IMR-90 (cell line): Measurements from ENCODE around the gene GPC5. TPM values are rescaled to one million over a fixed set of nuclear protein-coding genes. Genes with fewer than 3 reads are reported as not detected.

ENCODE experiments used
- ATAC-seq: fragments of 200-7000 bp; cut with Tn5 transposase; 2 replicates; pipeline ENCODE4 v1.9.1; 2020; ENCODE audit warnings: low read depth, mild to moderate bottlenecking, moderate library complexity
- BruUV-seq: library from RNA; stranded (reverse); fragments of 400-500 nt; replicated peaks from 2 replicates; lab custom pipeline; 2021; lab: Mats Ljungman, UMichigan
- CTCF ChIA-PET: fragments of 300-600 bp; formaldehyde crosslinking; extraction: SDS; loops from one replicate; lab custom pipeline; 2021; ENCODE audit warnings: antibody characterized with exemption; lab: Yijun Ruan, JAX
- POLR2A ChIA-PET: fragments of 300-600 bp; sonication (Branson Sonifier 250); formaldehyde crosslinking; loops from one replicate; lab custom pipeline; 2022; ENCODE audit warnings: antibody characterized with exemption; ENCODE audit not compliant: unreplicated experiment; lab: Charles Lee
- DNase-seq: peaks from one replicate; pipeline ENCODE4 v3.0.0; 2013
- H2AFZ ChIP-seq: replicated peaks from 2 replicates; pipeline ENCODE3; 2013; ENCODE audit warnings: low read length, mild to moderate bottlenecking; ENCODE audit not compliant: poor library complexity
- H2AK5ac ChIP-seq: 2 replicates; pipeline ENCODE4 v1.6.1; 2013; ENCODE audit warnings: low read depth, low read length, inconsistent platforms
- H2AK9ac ChIP-seq: replicated peaks from 2 replicates; pipeline ENCODE3; 2013; ENCODE audit warnings: mild to moderate bottlenecking, low read depth, low read length, moderate library complexity; ENCODE audit not compliant: poor library complexity
- H2BK120ac ChIP-seq: 2 replicates; pipeline ENCODE4 v1.6.1; 2013; ENCODE audit warnings: low read depth, low read length, inconsistent platforms
- H2BK15ac ChIP-seq: 3 replicates; pipeline ENCODE4 v1.6.1; 2013; ENCODE audit warnings: low read depth, low read length, inconsistent platforms
- H2BK20ac ChIP-seq: 2 replicates; pipeline ENCODE4 v1.6.1; 2013; ENCODE audit warnings: low read depth, mild to moderate bottlenecking, inconsistent platforms, low read length, moderate library complexity
- H2BK5ac ChIP-seq: 2 replicates; pipeline ENCODE4 v1.6.1; 2013; ENCODE audit warnings: mild to moderate bottlenecking, low read depth, low read length, inconsistent platforms; ENCODE audit not compliant: poor library complexity, severe bottlenecking
- H3K14ac ChIP-seq: replicated peaks from 2 replicates; pipeline ENCODE4 v1.6.1; 2013; ENCODE audit warnings: low read depth, low read length, inconsistent platforms
- H3K18ac ChIP-seq: 2 replicates; pipeline ENCODE4 v1.6.1; 2013; ENCODE audit warnings: low read depth, low read length, control low read depth
- H3K23ac ChIP-seq: 2 replicates; pipeline ENCODE4 v1.6.1; 2013; ENCODE audit warnings: low read depth, low read length, inconsistent platforms
- H3K27ac ChIP-seq: 2 replicates; pipeline ENCODE4 v1.5.1; 2013; ENCODE audit warnings: mild to moderate bottlenecking, control low read depth, low read length; ENCODE audit not compliant: insufficient read depth
- H3K27me3 ChIP-seq: 2 replicates; pipeline ENCODE4 v1.6.1; 2013; ENCODE audit warnings: low read length; ENCODE audit not compliant: control insufficient read depth, insufficient read depth
- H3K36me3 ChIP-seq: 2 replicates; pipeline ENCODE4 v1.6.1; 2013; ENCODE audit warnings: low read length, mixed read lengths; ENCODE audit not compliant: control insufficient read depth, insufficient read depth
- H3K4ac ChIP-seq: 2 replicates; pipeline ENCODE4 v1.6.1; 2013; ENCODE audit warnings: low read depth, low read length, inconsistent platforms
- H3K4me1 ChIP-seq: 2 replicates; pipeline ENCODE4 v1.6.1; 2013; ENCODE audit warnings: low read length, mixed read lengths; ENCODE audit not compliant: control insufficient read depth, insufficient read depth
- H3K4me2 ChIP-seq: 2 replicates; pipeline ENCODE4 v1.6.1; 2013; ENCODE audit warnings: low read depth, mild to moderate bottlenecking, control low read depth, low read length, moderate library complexity
- H3K4me3 ChIP-seq: 2 replicates; pipeline ENCODE4 v1.5.1; 2013; ENCODE audit warnings: low read depth, mild to moderate bottlenecking, control low read depth, low read length, moderate library complexity; ENCODE audit not compliant: insufficient read depth
- H3K56ac ChIP-seq: 2 replicates; pipeline ENCODE4 v1.6.1; 2013; ENCODE audit warnings: low read length, inconsistent platforms; ENCODE audit not compliant: insufficient read depth; ENCODE audit errors: extremely low read depth
- H3K79me1 ChIP-seq, 2 experiments: 2 replicates each; pipeline ENCODE4 v1.6.1; 2013; ENCODE audit warnings: low read length in 2 of 2, inconsistent platforms in 1 of 2, low read depth in 1 of 2
- H3K9ac ChIP-seq: 2 replicates; pipeline ENCODE4 v1.6.1; 2013; ENCODE audit warnings: low read depth, low read length, control low read depth
- H3K9me1 ChIP-seq: 2 replicates; pipeline ENCODE4 v1.6.1; 2013; ENCODE audit warnings: low read length, inconsistent platforms; ENCODE audit not compliant: insufficient read depth
- H3K9me3 ChIP-seq: 2 replicates; pipeline ENCODE4 v1.6.1; 2013; ENCODE audit warnings: low read length; ENCODE audit not compliant: control insufficient read depth, insufficient read depth
- H4K20me1 ChIP-seq: 2 replicates; pipeline ENCODE4 v1.6.1; 2013; ENCODE audit warnings: low read length, inconsistent platforms; ENCODE audit not compliant: insufficient read depth
- H4K5ac ChIP-seq: 2 replicates; pipeline ENCODE4 v1.6.1; 2013; ENCODE audit warnings: mild to moderate bottlenecking, low read depth, low read length, control low read depth
- H4K8ac ChIP-seq, 2 experiments: 2 replicates each; pipeline ENCODE4 v1.6.1; 2013; ENCODE audit warnings: low read depth in 2 of 2, low read length in 2 of 2, control low read depth in 1 of 2, inconsistent platforms in 1 of 2
- H4K91ac ChIP-seq: 2 replicates; pipeline ENCODE4 v1.6.1; 2013; ENCODE audit warnings: low read depth, low read length, inconsistent platforms; ENCODE audit not compliant: insufficient read depth
- WGBS, 2 experiments: methylation state at CpG; one replicate each; pipeline versions ENCODE4 v1.1.5 to v1.1.7; 2013; ENCODE audit warnings: missing lambda C conversion rate in 2 of 2; ENCODE audit not compliant: insufficient read length in 1 of 2; ENCODE audit errors: extremely low coverage in 2 of 2; 5-methylcytosine and 5-hydroxymethylcytosine counted together
- dilution Hi-C: fragments of 300-500 bp; cut with HindIII; formaldehyde crosslinking; loops from one replicate; pipeline ENCODE4 v1.14.3; 2018; ENCODE audit warnings: low sequenced_read_pairs; ENCODE audit not compliant: unreplicated experiment
- in situ Hi-C: fragments of 300-500 bp; cut with MboI; formaldehyde crosslinking; loops from 3 replicates; pipeline ENCODE4 v1.14.3; 2019; ENCODE audit warnings: low sequenced_read_pairs, inconsistent platforms, mixed read lengths
- intact Hi-C: fragments of 100-400 bp; cut with micrococcal nuclease; formaldehyde crosslinking; loops from 2 replicates; pipeline ENCODE4 v1.10.0; 2022
- polyA plus RNA-seq, 3 experiments: library from polyadenylated mRNA; depleted of rRNA; stranded (reverse); fragments of >200 nt; gene quantifications; 2 replicates each; pipeline ENCODE4 v1.2.3, GENCODE V29; 2012; ENCODE audit warnings: low replicate concordance in 1 of 3
- total RNA-seq: library from RNA; depleted of rRNA; stranded (reverse); fragments of >200 nt; gene quantifications from 2 replicates; pipeline ENCODE4 v1.2.3, GENCODE V29; 2012
- TF ChIP-seq, protein P1 (sequence below): conservative IDR thresholded peaks from 2 replicates; pipeline ENCODE4 v1.5.1; 2012; ENCODE audit warnings: mild to moderate bottlenecking, low read depth, low read length, improper control_type of control experiment
- TF ChIP-seq, protein P2 (sequence below): fragments of 150-350 bp; IDR thresholded peaks from 2 replicates; pipeline ENCODE4 v1.6.1; 2016; ENCODE audit warnings: low read depth, mild to moderate bottlenecking, low read length, moderate library complexity, borderline replicate concordance

The GPC5 gene
- total and polyA plus RNA-seq, 2 of the 4 experiments (the other 2 are of a cell fraction), result 0.94 to 1.8 TPM

DNA sequence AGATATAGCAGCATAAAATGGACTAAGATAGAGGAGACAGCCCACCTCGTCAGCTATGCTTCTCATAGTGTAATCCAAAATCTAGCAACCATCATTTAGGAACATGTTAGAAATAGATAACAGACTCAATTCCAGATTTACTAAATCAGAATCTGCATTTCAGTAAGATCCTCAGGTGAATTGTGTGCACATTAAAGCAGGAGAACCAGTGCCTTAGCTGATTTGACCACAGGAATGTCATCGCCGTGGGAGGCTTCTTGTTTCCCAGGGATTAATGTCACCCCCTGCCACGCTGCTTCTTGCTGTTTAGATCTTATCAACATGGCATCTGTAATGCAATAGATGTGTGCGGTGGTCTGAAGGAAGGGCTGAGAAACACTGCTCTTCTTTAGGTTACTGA lies 84.0 kb downstream of the GPC5 start:
- intact Hi-C loops, result no loop called here
- POLR2A ChIA-PET, result no interaction called here
- no peak overlapping the region for H4K91ac ChIP-seq
- no peak overlapping the region for H2AFZ ChIP-seq
- H2BK5ac ChIP-seq, result no peak overlapping the region
- TF ChIP-seq, protein P1, sequence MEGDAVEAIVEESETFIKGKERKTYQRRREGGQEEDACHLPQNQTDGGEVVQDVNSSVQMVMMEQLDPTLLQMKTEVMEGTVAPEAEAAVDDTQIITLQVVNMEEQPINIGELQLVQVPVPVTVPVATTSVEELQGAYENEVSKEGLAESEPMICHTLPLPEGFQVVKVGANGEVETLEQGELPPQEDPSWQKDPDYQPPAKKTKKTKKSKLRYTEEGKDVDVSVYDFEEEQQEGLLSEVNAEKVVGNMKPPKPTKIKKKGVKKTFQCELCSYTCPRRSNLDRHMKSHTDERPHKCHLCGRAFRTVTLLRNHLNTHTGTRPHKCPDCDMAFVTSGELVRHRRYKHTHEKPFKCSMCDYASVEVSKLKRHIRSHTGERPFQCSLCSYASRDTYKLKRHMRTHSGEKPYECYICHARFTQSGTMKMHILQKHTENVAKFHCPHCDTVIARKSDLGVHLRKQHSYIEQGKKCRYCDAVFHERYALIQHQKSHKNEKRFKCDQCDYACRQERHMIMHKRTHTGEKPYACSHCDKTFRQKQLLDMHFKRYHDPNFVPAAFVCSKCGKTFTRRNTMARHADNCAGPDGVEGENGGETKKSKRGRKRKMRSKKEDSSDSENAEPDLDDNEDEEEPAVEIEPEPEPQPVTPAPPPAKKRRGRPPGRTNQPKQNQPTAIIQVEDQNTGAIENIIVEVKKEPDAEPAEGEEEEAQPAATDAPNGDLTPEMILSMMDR, result no peak
- TF ChIP-seq, protein P2, sequence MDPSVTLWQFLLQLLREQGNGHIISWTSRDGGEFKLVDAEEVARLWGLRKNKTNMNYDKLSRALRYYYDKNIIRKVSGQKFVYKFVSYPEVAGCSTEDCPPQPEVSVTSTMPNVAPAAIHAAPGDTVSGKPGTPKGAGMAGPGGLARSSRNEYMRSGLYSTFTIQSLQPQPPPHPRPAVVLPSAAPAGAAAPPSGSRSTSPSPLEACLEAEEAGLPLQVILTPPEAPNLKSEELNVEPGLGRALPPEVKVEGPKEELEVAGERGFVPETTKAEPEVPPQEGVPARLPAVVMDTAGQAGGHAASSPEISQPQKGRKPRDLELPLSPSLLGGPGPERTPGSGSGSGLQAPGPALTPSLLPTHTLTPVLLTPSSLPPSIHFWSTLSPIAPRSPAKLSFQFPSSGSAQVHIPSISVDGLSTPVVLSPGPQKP, result no peak
- no peak overlapping the region for H2AK5ac ChIP-seq
- dilution Hi-C loops, result no loop called here
- H3K36me3 ChIP-seq, result no peaks in the 10 kb centered on the region
- H3K4ac ChIP-seq, result no peak overlapping the region
- no peak overlapping the region for H2BK120ac ChIP-seq
- H4K20me1 ChIP-seq, result no peaks in the 10 kb centered on the region
- no peaks in the 10 kb centered on the region for H3K27me3 ChIP-seq
- H3K79me1 ChIP-seq, result no peaks in the 10 kb centered on the region
- in situ Hi-C loops, result no loop called here
- H4K5ac ChIP-seq, result no peak overlapping the region
- H3K18ac ChIP-seq, result no peak overlapping the region
- H3K9ac ChIP-seq, result no peak overlapping the region
- no peak overlapping the region for H2BK20ac ChIP-seq
- no peaks in the 10 kb centered on the region for H3K9me3 ChIP-seq
- H3K9me1 ChIP-seq, result no peaks in the 10 kb centered on the region
- H4K8ac ChIP-seq, result no peak overlapping the region
- H3K14ac ChIP-seq, result no peak overlapping the region
- DNase-seq, result no peak
- no peak overlapping the region for H2BK15ac ChIP-seq
- H3K56ac ChIP-seq, result no peak overlapping the region
- BruUV-seq, result no TSS peak
- no peak overlapping the region for H3K27ac ChIP-seq
- no peak for ATAC-seq
- H3K23ac ChIP-seq, result no peak overlapping the region
- WGBS, 2 experiments, result no CpG with 5 or more reads among the region's 5 CpGs
- CTCF ChIA-PET, result no interaction called here
- H3K4me1 ChIP-seq, result no peaks in the 10 kb centered on the region
- H2AK9ac ChIP-seq, result no peak overlapping the region
- H3K4me2 ChIP-seq, result no peak overlapping the region
- no peak overlapping the region for H3K4me3 ChIP-seq
